ENCODE data around the gene CCDC186. TPM values are rescaled to one million over a fixed set of nuclear protein-coding genes. Genes with fewer than 3 reads are reported as not detected.

Gene CCDC186
- polyA plus RNA-seq, 2 of the 4 experiments (the other 2 are of a cell fraction) = 7.4 to 13.4 TPM

DNA sequence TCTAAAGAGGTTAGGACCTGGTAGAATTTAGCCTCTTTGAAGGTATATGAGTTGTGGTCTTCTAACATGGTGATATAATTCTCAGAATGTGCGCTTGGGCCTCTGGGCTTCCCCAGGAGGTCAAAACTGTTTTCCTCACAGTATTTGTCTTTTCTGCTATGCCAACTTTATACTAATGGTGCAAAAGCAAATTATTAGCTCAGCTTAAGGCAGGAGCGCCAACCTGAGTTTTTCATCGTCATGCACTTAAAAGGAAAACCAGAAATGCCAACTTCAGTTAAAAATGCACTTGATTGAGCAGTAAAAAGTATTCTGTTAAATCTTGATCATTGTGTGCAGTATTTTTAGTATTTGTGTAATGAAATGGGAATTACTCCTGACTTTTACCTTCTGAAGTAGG, 14.9 kb upstream of the CCDC186 start (continued):
- TF ChIP-seq, protein P1, sequence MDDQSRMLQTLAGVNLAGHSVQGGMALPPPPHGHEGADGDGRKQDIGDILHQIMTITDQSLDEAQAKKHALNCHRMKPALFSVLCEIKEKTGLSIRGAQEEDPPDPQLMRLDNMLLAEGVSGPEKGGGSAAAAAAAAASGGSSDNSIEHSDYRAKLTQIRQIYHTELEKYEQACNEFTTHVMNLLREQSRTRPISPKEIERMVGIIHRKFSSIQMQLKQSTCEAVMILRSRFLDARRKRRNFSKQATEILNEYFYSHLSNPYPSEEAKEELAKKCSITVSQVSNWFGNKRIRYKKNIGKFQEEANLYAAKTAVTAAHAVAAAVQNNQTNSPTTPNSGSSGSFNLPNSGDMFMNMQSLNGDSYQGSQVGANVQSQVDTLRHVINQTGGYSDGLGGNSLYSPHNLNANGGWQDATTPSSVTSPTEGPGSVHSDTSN (IDR thresholded peaks at IDR 0.05) = no peak
- no peak for TF ChIP-seq TP53 (CRISPR knock-in tag; IDR thresholded peaks at IDR 0.05)
- TF ChIP-seq, protein P2, sequence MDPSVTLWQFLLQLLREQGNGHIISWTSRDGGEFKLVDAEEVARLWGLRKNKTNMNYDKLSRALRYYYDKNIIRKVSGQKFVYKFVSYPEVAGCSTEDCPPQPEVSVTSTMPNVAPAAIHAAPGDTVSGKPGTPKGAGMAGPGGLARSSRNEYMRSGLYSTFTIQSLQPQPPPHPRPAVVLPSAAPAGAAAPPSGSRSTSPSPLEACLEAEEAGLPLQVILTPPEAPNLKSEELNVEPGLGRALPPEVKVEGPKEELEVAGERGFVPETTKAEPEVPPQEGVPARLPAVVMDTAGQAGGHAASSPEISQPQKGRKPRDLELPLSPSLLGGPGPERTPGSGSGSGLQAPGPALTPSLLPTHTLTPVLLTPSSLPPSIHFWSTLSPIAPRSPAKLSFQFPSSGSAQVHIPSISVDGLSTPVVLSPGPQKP (IDR thresholded peaks at IDR 0.05; ENCODE audit: low read depth, low read length) = no peak
- TF ChIP-seq ZFP36 (IDR thresholded peaks at IDR 0.05; ENCODE audit: borderline replicate concordance, partially characterized antibody) = no peak
- TF ChIP-seq PHF8 (IDR thresholded peaks at IDR 0.05; ENCODE audit: borderline replicate concordance, low read depth) = no peak

DNA sequence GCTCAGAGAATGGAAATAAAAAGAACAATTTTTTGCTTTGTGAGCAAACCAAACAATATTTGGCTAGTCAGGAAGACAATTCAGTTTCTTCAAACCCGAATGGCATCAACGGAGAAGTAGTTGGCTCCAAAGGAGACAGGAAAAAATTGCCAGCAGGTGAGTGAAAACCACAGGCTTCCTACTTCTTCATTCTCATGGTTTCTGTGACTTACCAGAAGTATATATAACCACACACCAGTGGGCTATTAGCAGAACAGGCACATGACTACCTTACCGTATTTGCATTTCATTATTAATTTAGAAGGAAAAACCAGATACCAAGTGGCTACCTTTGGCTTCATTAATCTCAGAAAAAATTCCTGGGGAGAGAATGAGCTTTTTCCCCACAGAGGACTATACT, 14.0 kb upstream of the CCDC186 start:
- no peak for FAIRE-seq
- ATAC-seq = no peak
- no peak overlapping the region for H3K27ac ChIP-seq
- ChIA-PET CTCF (interaction anchor here (0.7 kb wide), 1 partner anchor 116 kb away, joined by 3 read pairs; no protein-coding TSS in a partner anchor), POLR2A (no interaction called here)
- WGBS (ENCODE audit: missing lambda C conversion rate) = 89% methylated on average over 3 of the region's 3 CpGs
- no peak overlapping the region for H3K4me3 ChIP-seq
- no peak overlapping the region for H3K4me2 ChIP-seq
- DNase-seq (ENCODE audit: low read depth in 1 of 2, low spot score in 1 of 2) = no peak
- H3K9me3 ChIP-seq = no peaks in the 10 kb centered on the region
- no peaks in the 10 kb centered on the region for H3K4me1 ChIP-seq
- TF ChIP-seq, protein P3, sequence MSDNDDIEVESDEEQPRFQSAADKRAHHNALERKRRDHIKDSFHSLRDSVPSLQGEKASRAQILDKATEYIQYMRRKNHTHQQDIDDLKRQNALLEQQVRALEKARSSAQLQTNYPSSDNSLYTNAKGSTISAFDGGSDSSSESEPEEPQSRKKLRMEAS (IDR thresholded peaks at IDR 0.05) = no peak
- TF ChIP-seq ZSCAN20 (CRISPR knock-in tag; IDR thresholded peaks at IDR 0.05) (no peak), POLR2A (IDR thresholded peaks at IDR 0.05; ENCODE audit: low read length) (no peak), NPAS2 (CRISPR knock-in tag; IDR thresholded peaks at IDR 0.05; ENCODE audit: borderline replicate concordance) (no peak), ZNF302 (CRISPR knock-in tag; IDR thresholded peaks at IDR 0.05) (no peak), MAZ (IDR thresholded peaks at IDR 0.05; ENCODE audit: borderline replicate concordance, low read depth, low read length) (no peak), CBX2 (IDR thresholded peaks at IDR 0.05; ENCODE audit: borderline replicate concordance, low read depth) (no peak), KDM1A (IDR thresholded peaks at IDR 0.05; ENCODE audit: low read depth) (no peak), KDM5A (IDR thresholded peaks at IDR 0.05) (no peak), GATA3 (IDR thresholded peaks at IDR 0.05; ENCODE audit: borderline replicate concordance) (no peak), FOSL2 (IDR thresholded peaks at IDR 0.05) (no peak), FOSL2 (CRISPR knock-in tag; IDR thresholded peaks at IDR 0.05) (no peak), HOXA7 (CRISPR knock-in tag; IDR thresholded peaks at IDR 0.05) (no peak), BHLHE40 (IDR thresholded peaks at IDR 0.05; ENCODE audit: low read depth, low read length) (no peak), RFX5 (IDR thresholded peaks at IDR 0.05) (no peak), ZFP36 (IDR thresholded peaks at IDR 0.05; ENCODE audit: borderline replicate concordance, partially characterized antibody) (no peak), ZC3H11A (IDR thresholded peaks at IDR 0.05) (no peak), FOSB (CRISPR knock-in tag; IDR thresholded peaks at IDR 0.05) (no peak)
- TF ChIP-seq, protein P4, sequence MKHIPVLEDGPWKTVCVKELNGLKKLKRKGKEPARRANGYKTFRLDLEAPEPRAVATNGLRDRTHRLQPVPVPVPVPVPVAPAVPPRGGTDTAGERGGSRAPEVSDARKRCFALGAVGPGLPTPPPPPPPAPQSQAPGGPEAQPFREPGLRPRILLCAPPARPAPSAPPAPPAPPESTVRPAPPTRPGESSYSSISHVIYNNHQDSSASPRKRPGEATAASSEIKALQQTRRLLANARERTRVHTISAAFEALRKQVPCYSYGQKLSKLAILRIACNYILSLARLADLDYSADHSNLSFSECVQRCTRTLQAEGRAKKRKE (CRISPR knock-in tag; IDR thresholded peaks at IDR 0.05; ENCODE audit: low read depth) = no peak
- TF ChIP-seq, protein P5, sequence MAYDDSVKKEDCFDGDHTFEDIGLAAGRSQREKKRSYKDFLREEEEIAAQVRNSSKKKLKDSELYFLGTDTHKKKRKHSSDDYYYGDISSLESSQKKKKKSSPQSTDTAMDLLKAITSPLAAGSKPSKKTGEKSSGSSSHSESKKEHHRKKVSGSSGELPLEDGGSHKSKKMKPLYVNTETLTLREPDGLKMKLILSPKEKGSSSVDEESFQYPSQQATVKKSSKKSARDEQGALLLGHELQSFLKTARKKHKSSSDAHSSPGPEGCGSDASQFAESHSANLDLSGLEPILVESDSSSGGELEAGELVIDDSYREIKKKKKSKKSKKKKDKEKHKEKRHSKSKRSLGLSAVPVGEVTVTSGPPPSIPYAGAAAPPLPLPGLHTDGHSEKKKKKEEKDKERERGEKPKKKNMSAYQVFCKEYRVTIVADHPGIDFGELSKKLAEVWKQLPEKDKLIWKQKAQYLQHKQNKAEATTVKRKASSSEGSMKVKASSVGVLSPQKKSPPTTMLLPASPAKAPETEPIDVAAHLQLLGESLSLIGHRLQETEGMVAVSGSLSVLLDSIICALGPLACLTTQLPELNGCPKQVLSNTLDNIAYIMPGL (CRISPR knock-in tag; IDR thresholded peaks at IDR 0.05; ENCODE audit: borderline replicate concordance) = no peak
- TF ChIP-seq, protein P1 (IDR thresholded peaks at IDR 0.05) = no peak
